Muscle of back (tissue), 11 donors: ENCODE data around the gene MCF2L2. TPM values are rescaled to one million over a fixed set of nuclear protein-coding genes. Genes with fewer than 3 reads are reported as not detected.
A peak's percentile ranks its signal among the peaks of the same experiment; 100 is the strongest.

Experiments
- DNase-seq, 3 donors: peaks; one replicate each; pipeline versions ENCODE4 v3.0.0 to v3.0.0-alpha.2; 2013
- polyA plus RNA-seq, 10 donors: library from polyadenylated mRNA; unstranded; fragments of 120-200 nt; gene quantifications; one replicate each; pipeline ENCODE4 v1.2.1, GENCODE V29; 2013; ENCODE audit not compliant: insufficient read length in 10 of 10

The MCF2L2 gene
- polyA plus RNA-seq, 10 donors: 0.16 to 0.65 (median 0.39) TPM

- no peak for DNase-seq
Observed at GRCh38 chr3:183410280-183410679, 18.1 kb downstream of the MCF2L2 start.

DNA sequence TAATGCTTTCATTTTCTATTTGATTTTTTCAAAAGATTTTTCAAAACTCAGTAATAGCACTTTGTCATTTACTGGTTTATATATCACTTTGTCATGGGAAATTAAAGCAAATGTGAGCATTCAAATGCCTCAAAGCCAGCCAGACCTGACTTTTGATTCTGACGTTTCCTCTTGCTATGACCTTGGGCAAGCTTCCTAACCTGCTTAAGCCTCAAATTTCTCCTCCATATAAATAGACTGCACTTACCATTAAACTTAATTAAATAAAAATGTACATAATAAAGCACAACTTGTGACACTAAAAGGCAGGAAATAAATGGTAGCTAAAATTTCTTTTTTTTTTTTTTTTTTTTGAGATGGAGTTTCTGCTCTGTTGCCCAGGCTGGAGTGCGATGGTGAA lies 19.2 kb downstream of the MCF2L2 start:
- DNase-seq: no peak

DNA sequence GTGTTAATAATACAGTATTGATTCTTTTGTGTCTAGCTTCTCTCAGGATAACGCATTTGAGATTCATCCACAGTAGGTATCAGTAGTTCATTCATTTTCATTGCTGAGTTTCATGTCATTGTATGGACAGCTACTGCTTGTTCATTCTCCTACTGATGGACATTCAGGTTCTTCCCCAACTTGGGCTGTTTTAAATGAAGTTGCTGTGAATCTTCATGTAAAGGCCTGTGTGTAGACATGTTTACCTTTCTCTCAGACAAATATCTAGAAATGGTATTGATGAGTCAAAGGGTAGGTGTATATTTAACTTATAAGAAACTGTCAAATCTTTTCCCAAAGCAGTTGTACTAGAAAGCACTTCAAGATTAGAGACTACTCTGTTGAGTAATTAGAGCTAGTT lies 26.7 kb downstream of the MCF2L2 start:
- DNase-seq: no peak

DNA sequence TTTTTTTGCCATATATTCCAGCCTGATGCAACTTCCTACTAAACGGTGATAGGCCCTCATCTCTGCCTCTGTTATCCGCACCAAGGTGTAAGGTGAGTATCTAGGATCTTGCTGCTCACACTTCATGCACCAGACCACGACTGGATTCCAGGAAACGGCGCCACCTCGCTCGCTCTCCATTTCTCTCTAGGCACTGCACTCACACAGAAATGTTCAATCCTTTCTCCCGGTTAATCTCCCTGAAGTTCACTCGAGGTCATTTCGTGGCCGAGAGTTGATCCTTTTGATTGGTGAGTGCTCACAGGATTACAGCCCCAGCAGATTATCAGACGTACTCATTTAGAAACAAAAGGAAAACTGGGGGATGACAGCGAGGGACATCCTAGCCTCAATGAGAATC lies 28.1 kb downstream of the MCF2L2 start:
- no peak for DNase-seq

DNA sequence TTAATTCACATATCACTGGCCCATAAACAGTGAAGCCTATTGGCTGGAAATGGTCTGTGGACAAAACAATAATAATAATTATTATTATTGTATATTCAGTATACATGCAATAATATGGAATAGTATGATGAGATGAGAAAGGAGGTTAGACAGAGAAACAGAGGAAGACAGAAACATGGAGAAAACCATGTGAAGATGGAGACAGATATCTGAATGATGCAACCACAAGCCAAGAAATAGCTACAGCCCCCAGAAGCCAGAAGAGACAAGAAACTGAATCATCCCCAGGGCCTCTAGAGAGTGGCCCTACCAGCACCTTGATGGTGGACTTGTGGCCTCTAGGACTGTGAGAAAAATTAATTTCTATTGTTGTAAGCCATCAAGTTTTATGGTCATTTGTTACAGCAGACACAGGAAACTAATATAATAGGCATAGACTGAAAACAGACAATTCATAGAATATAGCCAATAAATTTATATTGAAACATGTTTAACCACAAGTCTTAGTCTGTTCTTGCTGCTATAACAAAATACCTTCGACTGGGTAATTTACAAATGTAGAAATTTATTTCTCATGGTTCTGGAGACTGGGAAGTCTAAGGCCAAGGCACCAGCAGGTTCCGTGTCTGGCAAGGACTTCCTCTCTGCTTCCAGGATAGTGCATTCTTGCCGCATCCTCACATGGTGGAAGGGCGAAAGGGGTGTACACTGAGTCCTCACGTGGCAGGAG lies 31.6 kb downstream of the MCF2L2 start:
- no peak for DNase-seq

- peak in 1 of 3 donors; percentile 11 for DNase-seq
Observed at GRCh38 chr3:183394150-183394549, 34.3 kb downstream of the MCF2L2 start.

DNA sequence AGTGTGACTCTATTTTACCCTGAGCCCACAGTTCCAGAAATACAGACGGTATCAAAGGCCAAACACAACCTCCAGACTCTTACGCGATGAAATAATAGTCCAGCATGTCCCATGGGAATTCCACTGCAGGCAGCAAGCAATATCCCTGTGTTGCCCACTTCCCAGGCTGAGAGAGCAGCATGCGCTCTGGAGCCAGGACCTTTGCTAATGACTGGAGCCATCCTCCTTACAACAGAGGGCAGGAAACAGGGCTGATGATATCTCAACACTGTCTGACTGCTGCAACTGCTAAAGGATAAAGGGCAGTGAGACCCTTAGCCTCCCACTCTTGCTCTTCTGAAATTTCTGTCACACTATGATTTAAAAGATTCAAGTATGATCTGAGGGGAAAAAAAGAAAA lies 34.8 kb downstream of the MCF2L2 start:
- no peak for DNase-seq

GRCh38 chr3:183392186-183393034 lies 36.0 kb downstream of the MCF2L2 start:
- no peak for DNase-seq

GRCh38 chr3:183391460-183391859 lies 37.0 kb downstream of the MCF2L2 start:
- DNase-seq: no peak

DNA sequence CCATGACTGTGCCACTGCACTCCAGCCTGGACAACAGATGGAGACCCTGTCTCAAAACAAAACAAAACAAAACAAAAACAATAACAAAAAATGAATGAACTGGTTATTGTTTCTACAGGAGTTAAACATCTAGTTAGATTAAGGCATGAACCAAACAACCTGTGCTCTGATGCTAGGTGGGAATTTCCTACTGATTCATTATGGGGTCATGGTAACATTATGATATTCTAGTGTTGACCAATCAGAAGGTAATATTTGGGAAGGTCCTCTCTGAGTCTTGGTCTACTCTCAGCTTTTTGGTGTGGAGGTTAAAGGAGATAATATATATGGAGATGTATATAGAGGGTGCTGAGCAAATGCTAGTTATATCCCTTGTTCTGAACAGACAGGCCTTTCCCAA lies 37.6 kb downstream of the MCF2L2 start:
- no peak for DNase-seq

DNA sequence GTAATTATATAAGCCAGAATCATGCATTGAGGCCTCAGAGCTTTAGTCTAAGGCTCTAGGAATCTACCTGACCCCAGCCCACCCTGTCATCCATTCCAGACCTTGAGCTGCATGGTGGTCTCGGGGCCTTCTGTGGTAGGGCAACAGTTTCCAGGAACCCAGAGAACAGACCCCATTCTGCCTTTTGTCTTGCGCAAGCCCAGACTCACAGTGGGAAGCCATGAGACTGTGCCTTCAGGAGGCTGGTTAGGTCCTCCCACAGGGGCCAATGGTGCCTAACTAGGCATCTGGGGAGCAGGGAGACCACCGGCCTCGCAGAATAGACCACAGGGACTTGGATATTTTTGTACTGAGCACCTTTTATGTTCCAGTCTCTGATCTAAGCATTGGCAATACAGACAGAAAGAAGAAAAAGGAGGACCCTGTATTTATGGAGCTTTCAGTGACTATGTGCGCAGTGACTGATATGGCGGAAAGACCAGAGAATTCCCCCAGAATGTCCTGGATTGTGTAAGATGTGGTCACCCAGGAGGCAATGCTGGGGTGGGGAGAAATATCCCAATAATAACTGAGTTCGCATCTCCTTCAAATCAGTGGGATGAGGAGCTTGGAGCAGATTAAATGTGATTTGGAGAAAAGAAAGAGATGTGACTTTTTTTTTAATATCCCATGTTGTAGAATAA lies 40.1 kb downstream of the MCF2L2 start:
- no peak for DNase-seq

GRCh38 chr3:183387797-183388196 lies 40.6 kb downstream of the MCF2L2 start:
- DNase-seq: no peak

- no peak for DNase-seq
Observed at GRCh38 chr3:183386651-183387050, 41.8 kb downstream of the MCF2L2 start.

DNA sequence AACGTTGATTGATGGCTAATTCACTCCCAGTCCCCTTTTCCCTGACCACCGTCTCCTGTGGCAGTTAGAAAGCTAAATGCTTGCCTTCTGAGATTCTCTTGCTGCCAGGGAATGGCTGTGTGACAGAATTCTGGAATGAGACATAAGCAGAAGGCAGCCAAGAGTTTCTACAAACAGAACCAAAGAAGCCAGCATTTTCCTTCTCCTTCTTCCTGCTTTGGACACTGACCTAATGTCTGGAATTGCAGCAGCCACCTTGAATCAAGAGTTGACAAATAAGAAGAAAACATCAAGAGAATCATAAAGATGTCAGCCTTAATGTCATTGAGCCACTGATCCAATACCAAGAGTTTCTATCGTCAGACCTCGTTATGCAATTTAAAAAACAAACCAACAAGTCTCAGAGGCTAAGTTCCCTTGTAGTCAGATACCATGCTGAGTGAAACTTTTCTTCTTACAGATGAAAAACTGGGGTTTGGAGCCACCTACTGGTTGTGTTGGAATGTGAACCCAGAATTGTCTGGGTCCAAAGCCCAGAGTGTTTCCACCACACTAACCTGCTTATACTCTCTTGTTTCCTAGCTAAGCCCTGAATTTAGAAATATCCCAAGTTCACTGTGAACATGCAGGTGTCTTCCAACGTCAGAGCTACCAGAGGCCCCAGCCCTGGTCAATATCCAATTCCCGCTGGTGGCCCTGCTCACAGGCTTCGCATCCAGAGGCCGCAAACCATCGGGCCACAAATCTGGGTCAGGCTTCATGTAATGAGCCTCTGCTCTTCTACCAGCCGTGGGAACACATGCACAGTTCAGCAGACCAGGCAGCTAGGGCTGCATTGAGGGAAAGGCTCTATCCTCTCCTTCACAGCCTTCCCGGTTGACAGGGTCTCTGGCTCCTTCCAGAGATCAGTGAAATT lies 42.5 kb downstream of the MCF2L2 start:
- DNase-seq: peak; percentile 44 to 76 (median 70)

DNA sequence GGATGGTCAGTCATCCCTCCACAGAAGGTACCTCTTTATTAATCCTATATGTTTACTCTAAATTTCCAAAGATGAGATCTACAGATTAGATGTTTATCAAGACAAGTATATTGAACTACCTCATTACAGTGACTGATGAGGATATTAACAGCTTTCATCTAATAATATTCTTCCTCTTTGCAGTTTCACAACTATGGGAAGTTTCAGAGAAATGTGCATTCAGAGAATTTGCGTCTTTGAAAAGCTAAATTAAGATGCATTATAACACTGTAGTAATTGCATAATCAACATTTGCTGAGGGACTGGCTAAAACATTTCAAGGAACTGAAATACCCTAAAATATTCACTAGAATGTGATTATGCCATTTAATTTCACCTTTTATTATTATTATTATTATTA lies 46.7 kb downstream of the MCF2L2 start:
- no peak for DNase-seq

DNA sequence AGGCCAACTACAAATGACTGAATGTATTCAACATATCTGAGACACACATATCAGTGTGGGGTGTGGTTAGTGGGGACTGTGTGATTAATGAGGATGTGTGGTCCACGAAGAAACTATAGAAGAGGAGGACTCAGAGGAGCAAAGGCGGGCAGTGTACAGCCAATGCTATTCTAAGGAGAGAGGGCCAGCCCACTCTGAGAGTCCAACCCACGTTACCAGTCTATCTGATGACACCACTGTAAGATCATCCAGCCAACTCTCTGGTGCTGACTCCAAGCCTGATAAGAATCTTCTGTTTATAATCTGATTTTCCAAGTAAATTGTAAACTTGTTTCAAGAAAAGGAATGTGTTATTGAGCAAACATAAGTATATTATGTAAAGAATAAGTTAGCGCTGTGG lies 47.2 kb downstream of the MCF2L2 start:
- DNase-seq: no peak

DNA sequence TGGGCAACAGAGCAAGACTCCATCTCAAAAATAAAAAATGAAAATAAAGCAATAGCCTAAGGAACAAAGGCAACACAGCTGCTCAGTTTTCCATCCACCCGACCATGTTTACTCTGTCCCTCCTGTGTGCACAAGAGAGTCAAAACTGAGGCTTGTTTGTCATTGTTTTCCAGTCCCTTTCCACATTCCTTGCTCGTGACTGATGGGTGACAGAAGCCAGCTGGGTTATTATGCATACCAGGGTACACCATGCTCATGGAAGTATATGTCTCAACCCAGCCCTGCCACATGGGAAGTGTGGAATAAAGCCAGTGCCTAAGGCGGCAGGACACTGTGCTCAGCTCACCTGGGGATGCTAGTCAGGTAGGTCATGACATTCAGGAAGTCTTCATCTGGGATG lies 49.5 kb downstream of the MCF2L2 start:
- no peak for DNase-seq

DNA sequence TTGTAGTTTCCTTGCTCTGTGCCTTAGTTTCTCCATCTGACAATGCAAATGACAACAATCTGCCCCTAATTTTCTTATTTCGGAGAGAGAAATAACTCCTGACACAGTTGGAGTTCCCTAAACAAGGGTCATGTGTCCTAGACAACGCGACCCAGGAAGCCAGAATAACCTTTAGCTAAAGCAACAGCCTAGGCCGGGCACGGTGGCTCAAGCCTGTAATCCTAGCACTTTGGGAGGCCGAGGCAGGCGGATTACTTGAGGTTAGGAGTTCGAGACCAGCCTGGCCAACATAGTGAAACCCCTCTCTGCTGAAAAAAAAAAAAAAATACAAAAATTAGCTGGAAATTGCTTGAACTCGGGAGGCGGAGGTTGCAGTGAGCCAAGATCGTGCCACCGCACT lies 49.9 kb downstream of the MCF2L2 start:
- DNase-seq: no peak

DNA sequence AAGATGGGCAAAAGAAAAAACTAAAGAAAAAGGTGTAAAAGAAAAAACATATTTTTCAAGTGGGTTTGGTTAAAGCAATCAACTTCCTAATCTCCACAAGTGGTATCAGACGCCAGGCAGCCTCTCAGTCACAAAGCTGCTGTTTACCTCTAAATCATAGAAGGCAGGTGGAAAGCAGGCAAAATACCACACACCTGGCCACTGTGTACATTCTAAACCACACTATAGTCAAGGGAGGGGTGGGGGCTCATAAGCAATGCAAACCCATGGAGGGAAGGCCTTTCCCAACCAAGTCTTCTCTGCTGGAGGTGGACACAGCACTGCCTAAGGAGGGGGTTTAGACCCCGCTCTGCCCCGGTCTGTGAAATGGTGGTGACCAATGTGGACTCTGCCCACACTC lies 50.4 kb downstream of the MCF2L2 start:
- DNase-seq: no peak

DNA sequence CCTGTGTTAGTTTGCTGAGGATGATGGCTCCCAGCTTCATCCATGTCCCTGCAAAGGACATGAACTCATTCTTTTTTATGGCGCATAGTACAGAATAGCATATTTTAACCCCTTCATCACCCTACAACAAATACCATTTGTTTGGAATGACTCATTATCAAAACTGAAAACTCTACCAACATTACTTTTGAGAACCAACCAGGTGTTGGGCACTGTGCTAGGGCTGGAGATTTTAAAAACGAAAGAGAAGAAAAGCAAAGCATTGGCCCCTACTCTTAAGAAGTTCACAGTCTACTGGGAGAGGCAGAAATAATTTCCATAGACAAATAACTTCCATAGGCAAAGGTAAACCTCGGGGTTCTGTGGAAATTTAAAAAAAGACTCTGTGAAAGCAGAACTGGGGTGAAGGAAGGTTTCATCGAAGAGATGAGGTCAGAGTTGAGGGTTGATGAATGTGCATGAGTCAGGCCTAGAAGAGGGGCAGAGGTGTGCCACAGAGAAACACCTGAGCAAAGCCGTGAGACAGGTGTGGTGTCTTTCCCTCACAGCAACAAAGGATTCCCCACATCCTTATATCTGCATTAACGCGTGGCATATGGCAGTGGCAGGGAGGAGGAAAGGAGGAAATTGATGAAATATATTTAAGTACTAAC lies 51.0 kb downstream of the MCF2L2 start:
- no peak for DNase-seq

- peak in 1 of 3 donors; percentile 23 for DNase-seq
Observed at GRCh38 chr3:183375787-183376186, 52.6 kb downstream of the MCF2L2 start.
